DMS 273 treated with DMSO at 0.1 percent for 48 hours (cell line): ENCODE data around the gene P4HA2.
A peak's percentile ranks its signal among the peaks of the same experiment; 100 is the strongest.

Experiments used
- DNase-seq: peaks from one replicate; lab custom pipeline; 2025; lab: John Stamatoyannopoulos, UW

P4HA2 gene

GRCh38 chr5:132264546-132265335, 37.1 kb upstream of the P4HA2 start:
- no peak for DNase-seq

- no peak for DNase-seq
These were observed 36.1 kb upstream of the P4HA2 start for GRCh38 chr5:132263548-132264261.

GRCh38 chr5:132262882-132263547, 35.4 kb upstream of the P4HA2 start:
- DNase-seq, result no peak

GRCh38 chr5:132261881-132262845, 34.5 kb upstream of the P4HA2 start:
- DNase-seq, result no peak

- no peak for DNase-seq
These were observed 33.3 kb upstream of the P4HA2 start for GRCh38 chr5:132260714-132261551.

GRCh38 chr5:132260051-132260450, 32.4 kb upstream of the P4HA2 start:
- no peak for DNase-seq

GRCh38 chr5:132259069-132259851, 31.6 kb upstream of the P4HA2 start:
- peak; percentile 31 for DNase-seq

- no peak for DNase-seq
These were observed 30.7 kb upstream of the P4HA2 start for GRCh38 chr5:132258102-132259068.

GRCh38 chr5:132257131-132258101, 29.8 kb upstream of the P4HA2 start, which contains the start of gene PDLIM4:
PDLIM4 (plus strand) TSS chr5:132257696; CDS start chr5:132257735, 39 bp downstream.
- DNase-seq, result no peak

GRCh38 chr5:132256783-132257130, 29.1 kb upstream of the P4HA2 start:
- no peak for DNase-seq

- DNase-seq, result no peak
These were observed 28.6 kb upstream of the P4HA2 start for GRCh38 chr5:132256086-132256782.

- DNase-seq, result no peak
These were observed 26.8 kb upstream of the P4HA2 start for GRCh38 chr5:132254321-132254977.

- DNase-seq, result no peak
These were observed 26.0 kb upstream of the P4HA2 start for GRCh38 chr5:132253452-132254320.

- no peak for DNase-seq
These were observed 25.4 kb upstream of the P4HA2 start for GRCh38 chr5:132253008-132253441.

- no peak for DNase-seq
These were observed 23.6 kb upstream of the P4HA2 start for GRCh38 chr5:132251220-132251725.
